Right renal pelvis (tissue), 4 donors: Measurements from ENCODE around the gene CNTN3. TPM values are rescaled to one million over a fixed set of nuclear protein-coding genes. Genes with fewer than 3 reads are reported as not detected.

Source experiments
- DNase-seq, 4 donors: peaks; one replicate each; pipeline ENCODE4 v3.0.0-alpha.2; 2013; ENCODE audit warnings: low read depth in 4 of 4, low spot score in 3 of 4, missing footprints in 1 of 4
- polyA plus RNA-seq, 4 donors: library from polyadenylated mRNA; unstranded; fragments of 120-200 nt; gene quantifications; one replicate each; pipeline ENCODE4 v1.2.1, GENCODE V29; 2013; ENCODE audit not compliant: insufficient read length in 4 of 4

Gene CNTN3
- polyA plus RNA-seq, 4 donors: 5.8 to 9.1 (median 6.6) TPM

DNA sequence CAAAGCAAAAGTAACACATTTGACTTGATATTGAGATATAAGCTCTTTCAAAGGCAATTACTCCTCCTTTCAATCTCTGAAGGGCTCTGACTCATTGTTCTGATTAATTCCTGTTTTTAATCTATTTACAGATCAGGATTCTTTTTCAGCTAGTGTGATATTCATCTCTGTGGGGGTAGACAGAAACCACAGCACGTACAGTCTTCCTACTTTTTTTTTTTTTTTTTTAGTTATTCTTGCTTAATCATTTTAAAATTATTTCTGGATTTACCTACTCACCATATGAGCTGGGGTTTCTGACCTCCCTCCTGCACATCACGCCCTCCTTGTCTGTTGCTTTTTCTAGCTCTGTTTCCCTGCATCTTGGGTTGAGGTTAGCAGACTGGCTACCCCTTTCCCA, 1.4 kb downstream of the CNTN3 start:
- no peak for DNase-seq

DNA sequence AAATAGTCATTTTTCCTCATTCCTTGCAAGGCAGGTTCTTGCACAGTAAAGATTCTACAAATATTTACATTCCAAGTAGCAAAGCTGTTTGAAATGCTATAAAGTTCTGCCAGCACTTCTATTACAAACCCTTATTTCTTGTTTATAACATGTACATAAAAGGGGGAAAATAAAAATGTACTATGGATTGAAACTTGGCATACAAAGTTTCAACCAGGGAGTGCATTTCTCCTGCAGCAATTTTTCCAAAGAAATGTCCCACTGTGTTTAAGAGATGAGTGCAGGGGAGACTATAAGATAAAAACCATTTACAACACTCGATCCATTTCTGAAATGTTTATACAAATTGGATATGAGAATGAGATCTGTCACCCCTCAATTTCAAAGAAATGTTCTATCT, 3.3 kb downstream of the CNTN3 start:
- DNase-seq: no peak

- DNase-seq: no peak
These were observed 6.7 kb downstream of the CNTN3 start for GRCh38 chr3:74607803-74608202.

DNA sequence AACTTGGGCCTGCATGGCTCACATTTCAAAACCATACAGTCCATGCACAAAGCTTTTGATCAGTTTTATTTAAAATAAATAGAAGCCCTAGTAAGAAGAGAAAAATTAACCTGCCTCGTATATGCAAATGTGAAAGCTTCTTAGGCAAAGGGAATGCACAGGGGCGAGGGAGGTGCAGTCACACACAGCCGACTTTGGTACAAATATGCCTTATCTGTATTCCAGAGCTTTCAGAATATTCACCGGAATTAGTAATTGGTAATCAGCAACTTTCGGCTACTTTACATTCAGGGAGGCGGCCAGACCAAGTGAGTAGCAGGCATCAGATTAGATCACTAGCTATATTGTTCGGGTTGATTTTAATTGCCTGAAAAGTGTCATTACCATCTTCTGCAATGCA, 7.5 kb downstream of the CNTN3 start:
- no peak for DNase-seq

- no peak for DNase-seq
These were observed 9.0 kb downstream of the CNTN3 start for GRCh38 chr3:74605437-74605836.

DNA sequence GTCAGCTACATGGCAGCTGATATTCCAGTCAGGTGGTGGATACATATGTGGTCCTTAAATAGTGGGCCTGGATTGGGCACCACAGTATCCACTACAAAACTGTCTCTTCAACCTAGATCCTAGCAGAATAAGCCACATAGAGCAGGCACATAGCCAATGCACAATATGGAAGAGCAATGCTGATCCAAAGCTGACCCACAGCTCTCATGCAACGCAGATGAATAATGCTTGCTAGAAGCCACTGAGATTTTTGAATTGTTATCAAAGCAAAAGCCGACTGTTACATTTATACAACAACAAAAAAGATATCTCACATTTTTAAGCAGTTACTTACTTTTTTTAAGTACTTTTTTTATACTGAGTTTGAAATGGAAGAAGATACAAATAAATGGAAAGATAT, 11.2 kb downstream of the CNTN3 start:
- no peak for DNase-seq

GRCh38 chr3:74602471-74602870, 12.0 kb downstream of the CNTN3 start:
- DNase-seq: no peak

DNA sequence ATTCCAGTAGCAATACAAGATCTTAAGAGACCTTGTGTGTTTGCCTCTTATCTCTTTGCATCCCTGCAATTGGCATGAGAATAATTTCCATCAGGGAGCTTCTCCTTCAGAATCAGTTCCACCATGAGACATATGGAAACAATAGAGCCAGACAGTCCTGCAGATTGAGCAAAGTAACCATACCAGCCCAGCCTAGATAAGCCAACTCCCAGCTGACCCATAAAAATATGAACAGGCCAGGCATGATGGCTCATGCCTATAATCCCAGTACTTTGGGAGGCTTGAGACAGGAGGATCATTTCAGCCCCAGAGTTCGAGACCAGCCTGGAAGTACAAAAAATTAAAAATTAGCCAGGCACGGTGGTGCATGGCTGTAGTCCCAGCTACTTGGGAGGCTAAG, 12.7 kb downstream of the CNTN3 start:
- DNase-seq: no peak

- no peak for DNase-seq
These were observed 14.9 kb downstream of the CNTN3 start for GRCh38 chr3:74599564-74599963.

DNA sequence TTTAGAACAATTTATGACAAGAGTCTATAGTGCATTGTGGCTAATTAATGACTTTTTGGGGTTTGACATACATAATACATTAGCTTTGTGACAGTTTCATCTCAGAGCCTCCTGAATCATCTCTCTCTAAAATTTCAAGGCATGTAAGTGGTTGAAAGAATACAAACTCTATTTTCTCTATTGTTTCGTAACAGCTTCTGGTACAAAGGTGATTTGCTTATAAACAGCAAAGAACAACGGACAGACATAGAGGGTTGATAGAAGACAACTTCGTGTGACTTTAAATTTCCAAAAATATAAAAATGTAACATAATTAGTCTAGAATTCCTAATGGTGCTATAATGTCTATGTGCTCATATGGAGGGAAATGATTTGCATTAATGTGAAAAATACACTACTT, 21.3 kb downstream of the CNTN3 start:
- no peak for DNase-seq

- DNase-seq: no peak
These were observed 22.1 kb downstream of the CNTN3 start for GRCh38 chr3:74592359-74592758.

DNA sequence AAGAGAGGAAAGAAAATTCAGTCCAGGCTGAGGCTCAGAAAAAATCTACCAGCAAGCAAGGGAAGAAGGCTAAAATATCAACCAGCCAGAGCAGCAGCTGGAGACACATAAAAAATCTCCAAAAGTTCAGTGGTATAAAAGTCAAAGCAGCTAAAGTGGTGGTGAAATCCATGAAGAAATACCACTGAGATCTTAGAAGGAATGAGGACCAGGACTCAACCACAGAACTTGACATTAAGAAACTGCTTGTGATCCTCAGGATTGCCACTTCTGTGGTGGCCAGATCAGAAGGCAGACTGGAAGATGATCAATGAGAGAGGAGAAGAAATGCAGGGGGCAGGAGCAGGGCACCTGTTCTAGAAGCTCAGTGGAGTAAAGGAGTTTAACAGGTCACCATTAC, 22.5 kb downstream of the CNTN3 start:
- DNase-seq: no peak

DNA sequence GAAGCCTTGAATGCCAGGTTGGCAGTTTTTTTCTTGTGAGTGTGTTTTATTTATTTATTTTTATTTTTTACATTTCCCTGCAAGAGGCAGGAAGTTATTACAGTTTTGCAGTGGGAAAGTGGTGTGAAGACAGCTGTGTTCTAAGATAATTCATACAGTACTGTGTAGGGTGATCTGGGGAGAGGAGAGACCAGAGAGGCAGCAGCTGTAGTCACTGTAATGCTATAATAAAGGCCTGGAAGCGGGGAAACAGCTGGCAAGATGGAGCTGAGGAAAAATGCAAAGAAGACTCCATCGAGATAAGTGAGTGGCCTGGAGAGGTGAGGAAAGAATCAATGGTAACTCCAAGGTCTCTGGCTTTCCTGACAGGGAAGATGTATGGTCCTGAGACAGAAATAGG, 23.1 kb downstream of the CNTN3 start:
- DNase-seq: no peak

- no peak for DNase-seq
These were observed 23.7 kb downstream of the CNTN3 start for GRCh38 chr3:74590620-74591262.

- DNase-seq: no peak
These were observed 29.7 kb downstream of the CNTN3 start for GRCh38 chr3:74584782-74585181.

- DNase-seq: no peak
These were observed 31.5 kb downstream of the CNTN3 start for GRCh38 chr3:74582982-74583381.

- no peak for DNase-seq
These were observed 38.6 kb downstream of the CNTN3 start for GRCh38 chr3:74575857-74576256.

DNA sequence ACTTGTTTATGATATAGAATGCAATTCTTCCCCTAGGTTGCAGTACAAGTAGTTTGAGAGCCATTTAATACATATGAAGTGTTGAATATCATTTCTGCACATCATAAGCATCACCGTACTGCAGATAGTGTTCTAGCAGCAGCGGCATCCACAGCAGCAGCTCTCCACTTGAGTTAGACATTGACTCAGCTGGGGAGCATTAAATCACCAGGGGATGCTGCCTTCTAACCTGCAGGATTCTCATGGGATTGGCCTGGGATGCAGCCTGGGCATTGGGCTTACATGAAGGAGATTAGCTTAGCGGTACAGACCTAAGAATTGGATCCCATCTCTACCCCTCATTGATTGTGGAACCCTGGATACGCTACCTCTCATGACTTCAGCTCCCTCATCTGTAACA, 43.3 kb downstream of the CNTN3 start:
- no peak for DNase-seq
